CD4-positive, alpha-beta T cell treated with Interleukin-21 for 1 hour (primary cell): ENCODE data around the gene SRR.

Experiments used
- DNase-seq: peaks from one replicate; pipeline ENCODE4 v3.0.0-alpha.2; 2020

The SRR gene

DNA sequence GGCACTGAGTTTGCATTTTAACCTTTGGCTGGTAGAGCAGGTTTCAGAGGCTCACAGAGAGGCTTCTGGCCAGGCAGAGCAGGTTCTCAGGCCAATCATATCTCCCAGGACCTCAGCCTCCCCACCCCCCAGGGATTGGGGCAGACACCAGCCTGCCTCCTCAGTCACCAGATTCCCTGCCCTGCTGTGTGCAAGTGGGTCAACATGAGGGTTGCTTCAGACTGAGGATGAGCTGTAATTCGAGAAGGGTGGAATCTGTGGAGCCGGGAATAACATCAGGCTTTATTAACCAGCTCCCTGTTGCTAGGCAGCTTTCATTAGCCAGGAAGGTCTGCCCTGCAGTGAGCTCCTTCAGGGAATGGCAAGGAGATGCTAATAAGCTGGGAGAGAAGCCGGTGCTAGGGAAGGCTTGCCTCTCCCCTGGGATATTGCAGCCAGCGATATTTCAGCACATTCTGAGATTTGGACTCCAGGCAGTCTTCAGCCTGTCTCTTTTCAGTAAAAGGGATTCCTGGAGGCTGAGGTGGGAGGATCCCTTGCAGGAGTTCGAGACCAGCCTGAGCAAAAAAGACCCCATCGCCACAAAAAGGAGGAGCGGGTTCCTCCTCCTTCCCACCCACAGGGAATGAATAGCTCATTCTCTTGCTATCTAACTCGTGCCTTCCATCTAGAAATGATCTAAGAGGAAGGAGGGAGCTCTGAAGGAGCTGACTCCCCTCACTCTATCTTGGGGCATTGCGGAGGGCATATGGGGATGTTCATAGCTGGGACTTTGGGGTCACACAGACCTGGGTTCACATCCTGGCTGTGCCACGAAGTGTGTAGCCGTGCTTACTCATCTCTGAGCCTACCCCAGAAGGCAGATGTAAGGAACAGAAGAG lies 44.3 kb downstream of the SRR start:
- no peak for DNase-seq

DNA sequence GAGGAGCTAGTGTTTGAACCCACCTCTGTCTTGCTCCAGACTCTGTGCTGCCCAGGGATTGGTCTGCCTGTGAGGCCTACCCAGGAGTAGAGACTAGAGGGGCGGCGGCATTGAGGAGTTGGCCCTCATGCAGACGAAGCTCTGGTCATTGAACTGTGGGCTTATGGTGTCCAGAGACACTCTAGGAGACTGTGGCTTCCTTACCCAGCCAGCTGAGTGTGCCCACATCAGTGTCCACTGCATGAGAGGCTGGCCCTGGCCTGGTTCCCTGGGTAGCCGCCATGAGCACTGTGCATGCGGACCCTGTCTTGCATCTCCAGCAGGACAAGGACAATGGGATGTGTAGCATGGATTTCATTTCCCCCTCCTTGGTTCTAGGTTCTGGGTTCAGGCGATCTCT lies 47.5 kb downstream of the SRR start:
- no peak for DNase-seq

DNA sequence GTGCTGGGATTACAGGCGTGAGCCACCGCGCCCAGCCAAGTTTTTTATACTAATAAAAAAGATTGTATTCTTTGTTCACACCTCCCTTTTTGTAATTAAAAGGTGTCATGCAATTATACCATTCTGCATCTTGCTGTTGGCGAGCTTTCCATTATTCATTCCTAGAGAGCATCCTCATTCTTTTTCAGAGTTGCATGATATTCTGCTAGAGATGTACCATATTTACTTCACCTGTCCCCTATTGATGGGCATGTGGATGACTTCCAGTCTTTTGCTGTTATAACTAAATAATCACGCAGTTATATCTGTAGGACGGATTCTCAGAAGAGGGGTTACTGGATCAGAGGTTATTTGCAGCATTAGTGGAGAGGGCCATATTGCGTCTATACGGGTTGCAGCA lies 50.6 kb downstream of the SRR start:
- DNase-seq = no peak

DNA sequence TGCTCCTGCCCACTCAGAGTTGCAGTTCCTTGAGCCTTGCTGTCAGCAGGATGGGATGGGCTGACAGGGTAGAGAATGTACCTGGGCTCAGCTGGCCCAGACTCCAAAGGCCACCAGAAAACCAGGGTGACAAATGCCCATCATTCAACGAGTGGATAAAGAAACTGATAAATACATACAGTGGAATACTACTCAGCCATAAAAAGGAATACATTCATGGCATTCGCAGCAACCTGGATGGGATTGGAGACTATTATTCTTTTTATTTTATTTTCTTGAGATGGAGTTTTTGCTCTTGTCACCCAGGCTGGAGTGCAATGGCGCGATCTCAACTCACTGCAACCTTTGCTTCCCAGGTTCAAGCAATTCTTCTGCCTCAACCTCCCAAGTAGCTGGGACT lies 53.5 kb downstream of the SRR start:
- no peak for DNase-seq

DNA sequence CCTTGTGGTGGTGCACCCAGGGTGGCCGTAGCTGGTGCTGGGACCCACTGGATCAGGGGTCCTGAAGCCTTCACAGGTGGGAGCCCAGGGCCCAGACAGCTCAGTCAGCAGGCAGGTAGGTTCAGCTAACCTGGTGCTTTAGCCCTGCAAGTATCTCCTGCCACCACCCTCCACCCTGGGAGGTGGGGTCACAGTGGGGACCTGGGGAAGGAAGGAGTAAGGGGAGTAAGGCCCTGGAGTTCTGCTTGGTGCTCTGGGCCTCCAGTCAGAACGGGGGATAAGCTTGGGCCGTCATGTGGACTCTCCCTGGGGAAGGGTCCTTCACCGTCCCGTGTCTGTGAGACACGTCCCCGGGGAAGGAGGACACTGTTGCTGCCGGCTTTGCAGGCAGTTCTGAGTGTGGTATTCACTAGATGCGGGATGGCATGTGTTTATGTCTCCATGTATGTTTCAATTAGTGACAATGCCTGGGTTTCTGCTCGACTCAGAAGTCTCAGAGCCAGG lies 54.2 kb downstream of the SRR start:
- DNase-seq = no peak

DNA sequence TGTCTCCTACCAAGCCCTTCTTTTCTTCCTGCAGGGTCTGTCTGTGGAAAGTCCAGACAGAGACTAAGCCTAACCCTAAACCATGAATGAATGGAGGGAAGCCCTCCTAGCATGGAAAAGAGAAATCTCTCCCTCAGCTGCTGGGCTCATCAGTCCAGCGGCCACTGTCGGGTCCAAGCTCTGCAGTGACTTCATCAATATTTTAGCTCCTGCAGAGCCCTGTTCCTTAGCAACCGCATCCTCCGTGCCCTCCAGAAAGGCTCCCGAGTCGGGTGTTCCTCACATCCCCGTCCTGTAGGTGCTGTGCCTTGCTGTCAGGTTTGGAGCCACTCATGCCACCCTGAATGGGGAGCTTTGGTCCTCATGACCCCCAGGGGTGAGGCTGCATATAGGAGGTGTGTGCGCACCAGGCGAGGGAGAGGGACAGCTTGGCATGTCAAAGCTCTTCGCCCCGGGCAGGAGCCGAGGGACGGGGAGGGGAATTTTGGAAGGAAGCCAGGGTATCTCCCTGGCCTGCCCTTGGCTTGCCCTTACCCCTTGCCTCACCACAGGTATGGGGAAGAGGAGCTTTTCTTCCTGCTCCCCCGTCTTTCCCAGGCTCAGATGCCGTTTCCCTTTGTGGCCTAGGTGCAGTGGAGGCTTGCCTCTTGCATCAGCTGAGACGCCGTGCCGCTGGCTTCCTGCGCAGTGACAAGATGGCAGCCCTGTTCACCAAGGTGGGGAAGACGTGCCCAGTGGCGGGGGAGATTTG lies 57.4 kb downstream of the SRR start:
- no peak for DNase-seq

- DNase-seq = no peak
Measured at GRCh38 chr17:2362016-2362415, 58.3 kb downstream of the SRR start.

DNA sequence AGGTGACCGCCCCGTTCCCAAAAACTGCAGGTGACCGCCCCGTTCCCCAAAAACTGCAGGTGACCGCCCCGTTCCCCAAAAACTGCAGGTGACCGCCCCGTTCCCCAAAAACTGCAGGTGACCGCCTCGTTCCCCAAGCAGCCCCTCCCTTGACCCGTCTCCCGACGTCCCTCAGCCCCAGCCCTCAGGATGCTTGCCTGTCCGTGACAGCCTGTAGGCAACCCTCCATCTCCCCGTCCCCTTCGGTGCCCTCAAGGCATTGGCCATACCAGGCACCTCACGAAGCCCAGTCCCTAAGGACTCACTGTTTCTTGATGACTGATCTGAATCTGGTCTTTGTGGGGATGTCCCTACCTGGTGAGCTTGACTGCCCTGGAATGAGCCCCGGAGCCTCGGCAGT lies 58.7 kb downstream of the SRR start:
- DNase-seq = no peak

GRCh38 chr17:2362881-2363280 lies 59.1 kb downstream of the SRR start:
- no peak for DNase-seq

DNA sequence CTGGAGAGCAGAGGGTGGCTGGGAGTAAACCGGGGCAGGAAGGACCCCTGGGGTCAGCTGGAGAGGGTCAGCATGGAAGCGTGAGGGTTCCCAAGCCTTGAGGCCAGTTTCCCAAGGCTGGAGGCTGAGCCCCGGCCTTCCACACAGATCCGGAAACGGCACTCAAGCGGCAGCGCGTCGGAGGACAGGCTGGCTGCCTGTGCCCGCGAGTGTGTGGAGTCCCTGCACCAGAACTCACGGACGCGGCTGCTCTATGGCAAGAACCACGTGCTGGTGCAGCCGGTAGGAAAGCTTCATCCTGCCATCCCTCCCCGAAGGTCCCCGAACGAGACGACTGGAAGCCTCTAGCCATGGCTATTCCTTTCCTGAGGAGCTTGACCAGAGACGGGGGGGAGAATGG lies 59.6 kb downstream of the SRR start:
- DNase-seq = no peak

DNA sequence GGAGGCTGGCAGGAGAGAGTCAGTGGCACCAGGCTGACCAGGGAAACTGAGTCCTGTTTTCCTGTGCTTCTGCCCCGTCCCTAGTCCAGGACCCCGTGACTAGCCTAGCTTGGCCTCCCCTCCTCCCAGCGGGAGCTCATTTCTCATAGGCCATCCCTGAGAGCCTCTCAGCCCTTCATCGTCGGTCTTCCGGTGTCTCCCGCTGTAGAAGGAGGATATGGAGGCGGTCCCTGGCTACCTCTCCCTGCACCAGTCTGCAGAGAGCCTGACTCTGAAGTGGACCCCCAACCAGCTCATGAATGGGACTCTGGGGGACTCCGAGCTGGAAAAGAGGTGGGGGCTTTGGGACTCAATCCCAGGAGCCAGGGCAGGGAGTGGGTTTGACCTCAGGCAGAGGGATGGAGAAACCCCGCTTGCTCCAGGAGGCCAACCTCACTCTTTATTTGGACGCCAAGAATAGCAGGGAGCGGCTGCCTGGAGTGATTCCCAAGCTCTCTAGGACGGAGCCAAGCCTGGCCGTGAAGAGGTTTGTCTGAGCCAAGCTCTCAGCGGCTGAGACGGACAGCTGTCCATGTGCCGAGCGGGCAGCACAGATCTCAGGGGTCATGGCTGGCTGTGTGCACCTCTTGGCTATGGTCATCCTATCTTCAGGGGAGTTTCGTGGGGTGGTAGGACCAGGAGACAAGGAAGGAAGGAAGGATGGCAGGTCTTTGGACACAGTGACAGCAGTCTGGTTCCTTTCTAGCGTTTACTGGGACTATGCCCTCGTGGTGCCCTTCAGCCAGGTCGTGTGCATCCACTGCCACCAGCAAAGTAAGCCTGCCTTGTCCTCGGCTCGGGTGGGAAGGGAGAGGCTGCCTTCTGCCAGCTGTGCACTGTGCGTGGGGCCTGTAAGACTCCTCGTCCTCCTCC lies 60.4 kb downstream of the SRR start:
- no peak for DNase-seq

DNA sequence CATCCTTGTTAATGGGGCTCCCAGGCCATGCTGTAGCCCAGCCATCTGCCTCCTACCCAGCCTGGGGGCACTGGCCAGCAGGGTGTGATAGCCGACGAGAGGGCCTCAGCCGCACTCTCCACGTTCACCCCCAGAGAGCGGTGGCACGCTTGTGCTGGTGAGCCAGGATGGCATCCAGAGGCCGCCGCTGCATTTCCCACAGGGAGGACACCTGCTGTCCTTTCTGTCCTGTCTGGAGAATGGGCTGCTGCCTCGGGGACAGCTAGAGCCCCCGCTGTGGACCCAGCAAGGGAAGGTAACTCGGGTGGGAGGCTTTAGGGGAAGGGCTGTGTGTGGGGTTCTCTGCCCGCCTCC lies 61.0 kb downstream of the SRR start:
- DNase-seq = no peak

GRCh38 chr17:2365132-2365531 lies 61.4 kb downstream of the SRR start:
- no peak for DNase-seq

- DNase-seq = no peak
Measured at GRCh38 chr17:2366747-2367494, 63.2 kb downstream of the SRR start.

DNA sequence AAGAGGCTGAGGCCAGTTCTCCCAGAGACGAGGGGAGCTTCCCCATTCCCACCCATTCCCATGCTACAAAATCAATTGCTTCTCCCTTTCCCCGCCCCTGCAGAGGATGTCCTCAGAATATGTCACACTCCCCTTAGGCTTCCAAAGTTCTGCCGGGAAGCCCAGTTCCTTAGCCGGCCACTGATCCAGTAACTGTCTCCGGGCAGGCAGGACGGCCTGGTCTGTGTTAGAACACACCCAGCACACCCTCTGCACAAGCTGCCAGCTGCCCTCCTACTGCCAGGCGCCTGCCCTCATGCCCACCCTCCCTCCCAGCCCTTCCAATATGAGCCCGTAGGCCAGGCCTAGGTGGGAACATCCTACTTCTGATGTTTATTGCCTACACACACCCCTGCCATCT lies 64.6 kb downstream of the SRR start:
- DNase-seq = no peak

DNA sequence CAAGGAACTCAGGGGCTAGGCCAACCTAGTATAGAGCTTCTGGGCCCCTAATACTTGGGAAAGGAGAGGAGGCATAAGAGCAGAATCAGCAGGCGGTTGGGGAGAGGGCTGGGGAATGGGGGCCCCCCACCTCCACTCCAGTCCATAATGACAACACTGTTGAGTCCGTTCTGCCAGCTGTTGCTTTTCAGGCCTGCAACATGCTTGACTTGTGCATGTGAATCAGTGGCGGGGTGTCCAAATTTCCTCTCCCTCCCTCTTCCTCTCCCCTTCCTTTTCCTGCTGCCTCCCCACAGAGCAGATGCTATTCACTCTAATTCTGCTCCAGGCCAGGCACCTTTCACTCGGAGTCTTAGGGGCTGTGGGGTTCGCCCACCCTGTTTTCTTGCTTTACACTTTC lies 65.3 kb downstream of the SRR start:
- no peak for DNase-seq

DNA sequence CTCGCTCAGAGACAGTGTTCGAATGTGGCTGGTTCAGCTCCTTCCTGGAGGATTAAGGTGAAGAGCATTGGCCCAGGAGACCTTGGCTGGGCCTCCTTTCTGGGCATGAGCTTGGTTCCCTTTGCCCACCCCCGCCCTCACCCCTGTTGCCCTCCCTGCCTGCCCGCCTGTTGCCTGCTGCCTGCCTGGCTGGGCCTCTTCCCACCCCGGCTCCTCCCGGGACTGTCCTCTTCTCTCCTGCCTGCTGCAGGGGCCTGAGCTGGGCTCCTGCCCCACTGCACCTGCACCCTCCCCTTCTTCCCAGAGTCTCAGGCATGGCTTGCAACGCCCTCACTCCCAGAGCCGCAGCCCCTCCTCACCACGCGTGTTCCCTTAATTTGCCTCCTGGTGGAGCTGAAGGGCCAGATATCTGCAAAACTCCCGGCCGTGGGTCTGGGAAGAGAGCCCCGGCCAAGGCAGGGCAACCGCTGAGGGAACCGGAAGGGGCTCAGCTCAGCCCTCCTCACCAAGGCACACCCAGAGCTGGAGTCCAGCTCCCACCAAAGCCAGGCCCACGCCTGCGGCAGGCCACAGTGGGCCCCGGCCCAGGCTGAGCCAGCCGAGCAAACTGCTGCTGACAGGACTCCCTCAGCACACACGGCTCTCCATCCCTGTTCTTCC lies 65.9 kb downstream of the SRR start:
- DNase-seq = no peak

DNA sequence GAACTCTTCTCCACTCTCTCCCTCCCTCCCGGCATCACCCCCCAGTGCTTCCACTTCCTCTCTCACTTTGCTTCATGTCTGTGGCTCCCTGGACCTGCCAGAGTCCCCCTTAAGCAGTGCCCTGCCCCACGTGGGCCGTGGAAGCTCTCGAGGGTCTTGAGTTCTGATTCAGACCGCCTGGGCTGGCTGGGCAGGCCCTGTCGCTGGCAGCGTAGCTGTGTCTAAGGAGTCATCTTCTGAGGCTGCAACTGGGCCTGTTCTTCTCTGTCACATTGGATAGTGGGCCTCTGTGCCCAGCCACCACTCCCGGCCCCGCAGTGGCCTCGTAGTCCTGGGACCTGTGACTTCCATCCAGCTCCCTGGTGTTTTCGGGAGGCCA lies 66.5 kb downstream of the SRR start:
- no peak for DNase-seq

DNA sequence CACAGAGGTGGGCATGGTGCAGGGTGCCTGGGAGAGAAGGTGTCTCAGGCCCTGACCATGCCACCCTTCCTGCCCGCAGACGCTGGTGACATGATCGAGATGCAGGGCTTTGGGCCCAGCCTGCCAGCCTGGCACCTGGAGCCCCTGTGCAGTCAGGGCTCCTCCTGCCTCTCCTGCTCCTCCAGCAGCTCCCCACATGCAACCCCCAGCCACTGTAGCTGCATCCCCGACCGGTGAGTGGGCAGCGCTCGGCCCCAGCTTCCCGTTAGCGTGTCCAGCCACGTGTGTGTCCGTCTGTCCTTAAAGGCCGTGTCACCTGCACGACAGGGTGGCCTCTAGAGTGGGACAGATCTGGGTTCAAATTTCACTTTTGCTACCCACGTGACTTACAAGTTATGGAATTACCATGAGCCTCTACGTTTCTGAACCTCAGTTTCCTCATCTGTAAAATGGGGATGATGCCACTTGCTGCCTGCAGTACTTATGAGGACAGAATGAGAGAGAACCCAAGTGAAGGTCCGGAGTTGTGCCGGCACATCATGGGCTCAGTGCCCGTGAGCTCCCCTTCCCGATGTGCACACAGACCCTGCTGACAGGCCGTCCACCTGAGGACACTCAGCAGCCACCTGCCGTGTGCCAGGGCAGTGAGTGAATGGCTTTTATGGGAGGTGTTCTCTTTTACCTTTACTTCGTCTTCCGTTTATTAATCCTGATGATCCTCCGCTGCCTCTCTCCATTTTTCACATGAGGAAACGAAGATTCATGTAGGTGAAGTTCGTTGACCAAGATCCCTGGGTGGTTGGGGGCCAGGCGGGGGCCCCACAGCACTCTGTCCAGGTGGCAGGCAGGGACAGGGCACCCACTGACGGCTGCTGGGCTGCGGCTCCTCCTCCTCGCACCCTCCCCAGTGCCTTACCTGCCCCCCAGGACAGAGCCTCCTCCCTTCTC lies 67.7 kb downstream of the SRR start:
- DNase-seq = no peak

DNA sequence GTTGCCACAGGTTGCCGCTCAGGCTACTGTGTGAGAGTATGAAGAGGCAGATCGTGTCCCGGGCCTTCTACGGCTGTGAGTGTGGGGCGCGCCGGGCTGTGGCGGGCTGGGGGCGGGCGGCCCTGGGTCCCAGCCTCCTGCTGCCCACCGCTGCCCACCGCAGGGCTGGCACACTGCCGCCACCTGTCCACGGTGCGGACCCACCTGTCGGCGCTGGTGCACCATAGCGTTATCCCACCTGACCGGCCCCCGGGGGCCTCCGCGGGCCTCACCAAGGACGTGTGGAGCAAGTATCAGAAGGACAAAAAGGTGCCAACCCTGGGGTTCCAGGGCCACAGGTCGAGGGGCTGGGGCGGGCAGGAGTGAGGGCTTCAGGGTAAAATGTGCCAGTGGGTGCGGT lies 68.4 kb downstream of the SRR start:
- DNase-seq = no peak

GRCh38 chr17:2372681-2373080 lies 68.9 kb downstream of the SRR start:
- no peak for DNase-seq
